ENCODE results near the gene SAMD11.

- TF ChIP-seq CTCF (IDR thresholded peaks at IDR 0.05) (no peak), POLR2A (IDR thresholded peaks at IDR 0.05) (no peak), POLR2AphosphoS5 (IDR thresholded peaks at IDR 0.05) (no peak)
Observed at GRCh38 chr1:930633-931138, 7.0 kb downstream of the SAMD11 start.

Data from transverse colon (tissue), 4 donors.